HG03097 (cell line): ENCODE results near the gene THPO.

ENCODE experiments used
- ATAC-seq: cut with Tn5 transposase; IDR thresholded peaks from one replicate; pipeline ENCODE4 v1.9.1; 2021; ENCODE audit not compliant: unreplicated experiment, low FRiP score

THPO gene

GRCh38 chr3:184368116-184368515 lies 9.9 kb downstream of the THPO start:
- ATAC-seq = no peak

- no peak for ATAC-seq
These were observed 11.3 kb downstream of the THPO start for GRCh38 chr3:184366619-184367289.

- ATAC-seq = peak; percentile 81
These were observed 15.1 kb downstream of the THPO start for GRCh38 chr3:184362668-184363546.

GRCh38 chr3:184361932-184362667 lies 15.9 kb downstream of the THPO start:
- ATAC-seq = peak; percentile 3

GRCh38 chr3:184361532-184361931 lies 16.5 kb downstream of the THPO start, which contains the start of the genes CLCN2 and POLR2H:
TSS of gene CLCN2 (minus strand) at chr3:184361605. CDS start at chr3:184361479, 126 bp downstream.
TSS of gene POLR2H (plus strand) at chr3:184361710. CDS start at chr3:184363493, 1,783 bp downstream.
- peak; percentile 32 for ATAC-seq

- ATAC-seq = peak; percentile 2
These were observed 17.0 kb downstream of the THPO start for GRCh38 chr3:184360929-184361531.

GRCh38 chr3:184360070-184360928 lies 17.7 kb downstream of the THPO start:
- ATAC-seq = no peak

- ATAC-seq = no peak
These were observed 18.4 kb downstream of the THPO start for GRCh38 chr3:184359610-184360009.

GRCh38 chr3:184358921-184359350 lies 19.1 kb downstream of the THPO start:
- ATAC-seq = no peak

GRCh38 chr3:184358124-184358767 lies 19.8 kb downstream of the THPO start:
- no peak for ATAC-seq

- no peak for ATAC-seq
These were observed 20.5 kb downstream of the THPO start for GRCh38 chr3:184357248-184358123.

- no peak for ATAC-seq
These were observed 22.6 kb downstream of the THPO start for GRCh38 chr3:184355261-184356040.

- ATAC-seq = no peak
These were observed 23.3 kb downstream of the THPO start for GRCh38 chr3:184354754-184355153.

GRCh38 chr3:184354121-184354728 lies 23.8 kb downstream of the THPO start:
- ATAC-seq = no peak

GRCh38 chr3:184353546-184353941 lies 24.5 kb downstream of the THPO start:
- no peak for ATAC-seq

GRCh38 chr3:184352897-184353545 lies 25.0 kb downstream of the THPO start:
- ATAC-seq = no peak
